GM21528 (cell line): ENCODE measurements around the gene POLR3GL.

Experiments used
- ATAC-seq: cut with Tn5 transposase; IDR thresholded peaks from one replicate; pipeline ENCODE4 v1.9.1; 2021; ENCODE audit warnings: mild to moderate bottlenecking, moderate library complexity; ENCODE audit not compliant: unreplicated experiment, low FRiP score

Gene POLR3GL

GRCh38 chr1:145947551-145947950, 16.9 kb upstream of the POLR3GL start:
- ATAC-seq = no peak

DNA sequence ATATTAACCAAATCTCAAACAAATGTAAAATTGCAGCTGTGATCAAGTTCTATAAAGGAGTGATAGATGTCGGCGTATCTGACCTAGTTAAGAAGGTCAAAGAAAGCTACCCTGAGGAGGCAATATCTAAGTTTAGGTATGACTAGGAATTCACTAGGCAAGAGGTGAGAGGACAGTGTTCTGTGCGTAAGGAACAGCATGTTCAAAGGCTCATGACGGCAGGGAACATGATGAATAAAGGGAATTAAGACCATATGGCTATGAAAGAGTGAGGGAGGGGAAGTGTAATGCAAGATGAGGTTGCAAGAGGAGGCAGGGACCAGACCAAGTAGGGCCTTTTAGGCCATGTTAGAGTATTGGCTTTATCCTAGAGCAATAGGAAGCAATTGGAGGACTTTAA, 15.3 kb upstream of the POLR3GL start:
- no peak for ATAC-seq

DNA sequence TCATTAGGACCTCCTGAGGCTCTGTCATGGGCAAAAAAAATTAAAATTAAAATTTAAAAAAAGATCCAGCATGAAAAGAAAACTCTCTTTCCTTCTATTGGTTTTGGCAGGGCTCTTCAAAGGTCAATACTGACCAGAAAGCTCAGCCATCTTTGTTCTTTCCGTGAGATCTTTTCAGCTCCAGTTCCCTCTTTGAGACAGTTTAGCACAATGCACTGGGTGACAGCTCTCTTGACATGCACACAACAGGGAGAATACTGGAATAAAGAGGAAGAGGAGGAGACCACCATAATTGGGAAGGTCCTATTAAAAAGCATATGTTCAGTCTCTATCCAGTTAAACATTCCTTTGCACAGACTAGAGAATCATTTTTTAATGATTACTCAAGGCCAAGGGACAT, 13.0 kb upstream of the POLR3GL start:
- ATAC-seq = no peak

- ATAC-seq = no peak
Observed at GRCh38 chr1:145952903-145953302, 11.6 kb upstream of the POLR3GL start.

DNA sequence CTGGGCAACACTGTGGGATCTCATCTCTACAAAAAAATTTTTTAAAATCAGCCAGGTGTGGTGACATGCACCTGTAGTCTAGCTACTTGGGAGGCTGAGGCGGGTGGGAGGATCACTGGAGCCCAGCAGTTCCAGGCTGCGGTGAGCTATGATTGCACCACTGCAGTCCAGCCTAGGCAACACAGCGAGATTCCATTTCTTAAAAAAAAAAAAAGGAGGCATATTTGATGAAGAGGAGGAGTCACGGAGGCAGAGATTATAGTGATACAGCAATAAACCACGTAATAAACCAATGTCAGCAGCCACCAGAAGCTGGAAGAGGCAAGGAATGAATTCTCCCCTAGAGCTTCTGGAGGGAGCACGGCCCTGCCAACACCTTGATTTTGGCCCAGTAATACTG, 10.6 kb upstream of the POLR3GL start:
- no peak for ATAC-seq

DNA sequence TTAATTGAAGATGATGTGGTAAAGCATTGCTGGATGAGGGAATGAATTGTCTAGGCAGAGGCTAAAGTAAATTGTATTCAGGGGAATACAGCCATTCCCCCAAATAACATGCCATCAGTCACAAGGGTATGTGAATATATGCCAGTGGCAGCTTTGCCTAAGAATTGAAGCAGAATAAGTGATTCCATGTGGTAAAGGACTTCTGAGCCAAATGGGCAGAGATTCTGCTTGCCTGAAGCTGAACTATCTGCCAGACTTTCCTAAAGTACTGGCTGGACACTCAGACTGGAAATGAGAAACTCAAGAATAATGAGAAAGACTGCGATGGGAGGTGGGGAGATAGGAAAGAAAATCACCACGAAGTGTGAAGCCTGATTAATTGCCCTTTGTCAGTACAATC, 9.1 kb upstream of the POLR3GL start:
- ATAC-seq = no peak

DNA sequence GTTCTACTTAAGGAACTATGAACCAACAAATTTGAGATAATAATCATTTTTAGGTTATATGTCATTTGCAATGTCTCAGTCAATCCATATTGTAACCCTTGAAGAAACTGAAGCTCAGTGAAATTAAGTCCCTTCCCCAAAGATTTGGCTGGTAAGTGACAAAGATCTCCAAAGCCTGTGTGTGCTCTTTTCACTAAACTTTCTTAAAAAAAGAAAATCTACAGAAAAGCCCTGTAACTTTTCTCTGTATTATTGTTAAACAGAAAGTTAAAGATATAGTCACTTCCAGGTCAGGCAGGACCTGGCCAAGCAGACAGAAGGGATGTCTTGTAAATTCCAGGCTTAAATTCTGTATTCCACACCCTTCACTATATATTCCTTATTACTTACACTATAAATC, 8.1 kb upstream of the POLR3GL start:
- no peak for ATAC-seq

DNA sequence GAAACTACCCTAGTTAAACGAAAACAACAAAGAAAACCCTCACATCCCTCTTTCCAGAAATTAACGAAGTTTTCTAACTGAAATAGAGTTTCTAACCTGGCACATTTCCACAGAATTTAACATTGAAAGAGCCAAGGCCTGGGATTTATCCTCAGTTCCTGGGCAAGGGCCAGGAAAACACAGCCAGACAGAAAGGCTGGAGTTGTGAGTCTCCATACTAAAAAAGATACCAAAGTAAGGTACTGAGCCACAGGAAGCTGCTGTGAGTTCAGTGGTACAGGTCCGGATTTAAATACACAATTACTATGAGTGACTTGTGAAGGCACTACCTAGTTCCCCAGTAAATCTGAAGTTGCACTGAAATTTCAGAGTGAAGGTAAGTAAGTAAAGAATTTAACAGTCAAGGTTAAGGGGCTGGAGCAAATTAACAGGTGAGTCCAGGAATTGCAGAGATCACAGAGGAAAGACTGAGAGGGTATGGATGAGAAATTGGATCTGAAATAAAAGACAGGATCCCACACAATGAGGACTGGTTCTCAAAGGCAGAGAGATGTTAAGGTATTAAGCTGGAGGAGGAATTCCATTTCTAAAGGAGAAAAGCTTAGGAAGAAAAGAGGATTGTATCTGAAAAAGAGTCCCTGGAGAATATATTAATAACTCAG, 7.6 kb upstream of the POLR3GL start:
- ATAC-seq = no peak

DNA sequence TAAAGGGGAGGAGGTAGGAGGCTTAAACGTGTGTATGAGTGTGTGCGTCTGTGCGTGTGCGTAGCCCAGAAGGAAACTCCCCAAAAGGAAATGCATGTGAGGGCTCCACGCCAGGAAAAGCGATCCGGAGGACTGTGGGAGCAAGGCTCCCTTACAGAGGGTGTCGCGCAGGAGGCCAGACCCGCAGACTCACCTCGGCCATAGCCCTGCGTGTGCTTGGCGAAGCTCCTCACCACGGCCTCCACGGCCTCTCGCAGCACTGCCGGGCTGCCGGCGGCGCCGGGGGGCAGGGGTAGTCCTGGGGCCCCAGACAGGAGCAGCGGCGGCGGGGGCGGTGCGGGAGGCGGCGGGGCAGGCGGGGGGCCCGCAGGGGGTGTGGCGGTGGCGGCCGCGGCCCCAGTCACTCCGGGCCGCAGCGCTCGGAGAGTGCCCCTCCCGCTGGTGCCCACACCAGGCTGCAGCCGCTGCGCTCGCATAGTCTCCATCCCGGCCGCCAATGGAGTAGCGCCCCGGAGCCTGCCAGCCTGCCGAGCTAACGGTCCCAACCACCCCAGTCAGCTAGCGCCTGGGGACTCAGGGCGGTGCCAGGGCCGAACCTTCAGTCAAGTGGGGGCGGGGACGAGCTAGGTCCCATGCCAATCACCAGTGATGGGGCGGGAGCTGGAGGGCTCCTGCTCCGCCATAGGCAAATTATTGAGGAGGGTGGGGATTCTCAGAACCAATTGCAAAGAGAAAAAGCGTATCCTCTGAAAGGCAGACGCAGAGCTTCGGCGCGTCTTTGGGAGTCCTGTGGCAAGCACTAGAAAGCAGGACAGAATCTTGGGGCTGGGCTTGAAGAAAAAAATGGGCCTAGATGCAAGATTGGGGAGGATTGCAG, 6.8 kb upstream of the POLR3GL start, which contains the start of gene LIX1L:
Gene LIX1L (minus strand): TSS at position 575 of the 877 bp plus-strand sequence. CDS start 90 bp downstream, at position 485.
- peak; percentile 82 for ATAC-seq

DNA sequence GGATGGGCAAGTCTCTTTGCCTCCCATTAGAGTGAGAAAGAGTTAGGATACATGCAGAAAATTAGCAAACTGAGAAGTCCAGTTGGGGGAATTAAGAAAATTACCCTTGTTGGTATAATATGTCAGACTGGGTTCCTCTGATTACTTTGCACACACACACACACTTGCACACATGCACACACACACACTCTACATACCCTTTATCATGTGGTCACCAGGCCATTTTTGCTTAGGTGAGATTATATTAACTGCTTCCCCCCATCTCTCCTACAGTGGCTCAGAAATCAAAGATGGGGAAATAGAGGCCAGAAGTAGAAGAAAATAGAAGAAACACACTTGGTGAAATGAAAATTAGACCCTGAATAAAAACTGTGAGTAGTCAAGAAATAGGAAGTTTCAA, 5.8 kb upstream of the POLR3GL start:
- ATAC-seq = no peak

- no peak for ATAC-seq
Observed at GRCh38 chr1:145959333-145959732, 5.2 kb upstream of the POLR3GL start.

DNA sequence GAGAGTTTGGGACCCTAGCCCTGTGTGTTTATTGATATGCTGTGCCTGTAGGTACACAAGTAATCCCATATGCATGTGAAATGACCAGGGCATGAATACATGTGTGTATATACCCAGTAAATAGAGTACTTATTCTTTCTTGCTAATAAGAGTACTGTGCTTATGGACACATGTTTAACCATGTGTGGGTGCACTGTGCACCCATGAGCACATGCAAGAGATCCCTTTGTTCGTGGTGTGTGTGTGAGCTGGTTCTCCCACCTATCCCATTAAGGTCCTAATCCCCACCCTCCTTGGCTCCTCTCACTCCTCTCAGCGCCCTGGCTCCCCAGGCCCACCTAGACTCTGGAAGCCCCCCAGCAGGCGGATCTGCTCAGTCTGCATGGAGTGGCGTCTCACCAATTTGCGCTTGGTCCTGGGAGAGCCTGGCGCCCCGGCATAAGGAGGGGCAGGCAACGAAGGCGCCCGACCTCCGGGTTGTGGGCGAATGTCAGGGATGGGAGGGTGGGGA, 4.5 kb upstream of the POLR3GL start:
- no peak for ATAC-seq

- ATAC-seq = no peak
Observed at GRCh38 chr1:145960468-145961108, 3.9 kb upstream of the POLR3GL start.

GRCh38 chr1:145961109-145961424, 3.4 kb upstream of the POLR3GL start:
- no peak for ATAC-seq

DNA sequence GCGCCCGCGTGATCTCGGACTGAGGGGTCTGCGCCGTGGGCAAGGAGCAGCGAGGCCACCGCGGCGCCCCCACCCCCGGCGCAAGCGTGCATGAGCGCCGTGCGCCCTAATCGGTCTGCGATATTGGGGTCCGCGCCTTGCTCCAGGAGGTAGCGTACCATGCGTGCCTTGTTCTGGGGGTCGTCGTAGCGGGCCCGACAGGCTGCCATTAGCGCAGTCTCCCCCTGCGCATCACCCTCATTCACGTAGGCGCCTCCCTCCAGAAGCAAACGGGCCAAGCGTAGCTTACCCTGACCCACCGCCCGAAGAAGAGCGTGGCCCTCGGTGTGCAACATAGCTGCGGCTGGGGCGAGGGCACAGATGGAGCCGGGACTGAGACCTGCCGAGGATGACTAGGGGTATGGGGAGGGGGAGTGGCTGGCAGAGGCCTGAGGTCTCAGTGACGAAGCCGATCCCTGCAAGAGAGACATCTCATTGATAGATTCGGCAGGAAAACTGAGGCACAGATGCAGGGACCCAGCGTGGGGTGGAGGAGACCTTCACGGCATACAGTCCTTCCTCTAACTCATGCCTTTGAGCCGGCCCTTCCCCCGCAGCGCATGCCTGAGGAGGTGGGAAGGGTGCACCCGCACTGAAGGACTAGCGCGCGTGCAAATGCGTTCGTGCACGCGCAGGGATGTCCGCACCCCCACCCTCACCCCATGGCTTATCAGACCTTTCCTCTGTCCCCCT, 2.9 kb upstream of the POLR3GL start:
- ATAC-seq = no peak

- ATAC-seq = no peak
Observed at GRCh38 chr1:145962157-145963102, 2.1 kb upstream of the POLR3GL start.

GRCh38 chr1:145963265-145964019, 1.0 kb upstream of the POLR3GL start:
- no peak for ATAC-seq

GRCh38 chr1:145965119-145965744, 742 bp downstream of the POLR3GL start:
- ATAC-seq = no peak
